ENCODE measurements around the gene TRAF3.

The TRAF3 gene

GRCh38 chr14:102785595-102785963, 8.3 kb downstream of the TRAF3 start:
- Histone ChIP-seq H3K9ac (ENCODE audit: low read length) (no peak overlapping the region), H3K4me1 (ENCODE audit: control insufficient read depth, low read depth, low read length) (no peaks in the 10 kb centered on the region), H3K36me3 (ENCODE audit: control insufficient read depth, low read depth, low read length) (no peaks in the 10 kb centered on the region), H3K27me3 (ENCODE audit: control insufficient read depth, insufficient read depth, low read length) (no peaks in the 10 kb centered on the region), H3K27ac (ENCODE audit: low read length) (no peak overlapping the region), H3K9me3 (ENCODE audit: control insufficient read depth, low read depth, low read length) (no peaks in the 10 kb centered on the region), H3K4me3 (ENCODE audit: low read length) (no peak overlapping the region)

GRCh38 chr14:102786768-102787167, 9.5 kb downstream of the TRAF3 start:
- no peaks in the 10 kb centered on the region for H3K9me3 ChIP-seq (ENCODE audit: control insufficient read depth, low read depth, low read length)
- no peak overlapping the region for H3K4me3 ChIP-seq (ENCODE audit: low read length)
- no peaks in the 10 kb centered on the region for H3K27me3 ChIP-seq (ENCODE audit: control insufficient read depth, insufficient read depth, low read length)
- no peak overlapping the region for H3K9ac ChIP-seq (ENCODE audit: low read length)
- no peaks in the 10 kb centered on the region for H3K36me3 ChIP-seq (ENCODE audit: control insufficient read depth, low read depth, low read length)
- no peaks in the 10 kb centered on the region for H3K4me1 ChIP-seq (ENCODE audit: control insufficient read depth, low read depth, low read length)
- no peak overlapping the region for H3K27ac ChIP-seq (ENCODE audit: low read length)

GRCh38 chr14:102789349-102789748, 12.1 kb downstream of the TRAF3 start:
- Histone ChIP-seq H3K4me1 (ENCODE audit: control insufficient read depth, low read depth, low read length) (no peaks in the 10 kb centered on the region), H3K9ac (ENCODE audit: low read length) (no peak overlapping the region), H3K36me3 (ENCODE audit: control insufficient read depth, low read depth, low read length) (no peaks in the 10 kb centered on the region), H3K4me3 (ENCODE audit: low read length) (no peak overlapping the region), H3K9me3 (ENCODE audit: control insufficient read depth, low read depth, low read length) (no peaks in the 10 kb centered on the region), H3K27me3 (ENCODE audit: control insufficient read depth, insufficient read depth, low read length) (no peaks in the 10 kb centered on the region), H3K27ac (ENCODE audit: low read length) (no peak overlapping the region)

GRCh38 chr14:102793531-102794328, 16.5 kb downstream of the TRAF3 start:
- no peaks in the 10 kb centered on the region for H3K27me3 ChIP-seq (ENCODE audit: control insufficient read depth, insufficient read depth, low read length)
- H3K9ac ChIP-seq (ENCODE audit: low read length): no peak overlapping the region
- H3K4me1 ChIP-seq (ENCODE audit: control insufficient read depth, low read depth, low read length): no peaks in the 10 kb centered on the region
- no peak overlapping the region for H3K27ac ChIP-seq (ENCODE audit: low read length)
- no peak overlapping the region for H3K4me3 ChIP-seq (ENCODE audit: low read length)
- no peaks in the 10 kb centered on the region for H3K36me3 ChIP-seq (ENCODE audit: control insufficient read depth, low read depth, low read length)
- no peaks in the 10 kb centered on the region for H3K9me3 ChIP-seq (ENCODE audit: control insufficient read depth, low read depth, low read length)

- Histone ChIP-seq H3K36me3 (ENCODE audit: control insufficient read depth, low read depth, low read length) (no peaks in the 10 kb centered on the region), H3K27me3 (ENCODE audit: control insufficient read depth, insufficient read depth, low read length) (no peaks in the 10 kb centered on the region), H3K9me3 (ENCODE audit: control insufficient read depth, low read depth, low read length) (no peaks in the 10 kb centered on the region), H3K4me3 (ENCODE audit: low read length) (no peak overlapping the region), H3K9ac (ENCODE audit: low read length) (no peak overlapping the region), H3K4me1 (ENCODE audit: control insufficient read depth, low read depth, low read length) (no peaks in the 10 kb centered on the region), H3K27ac (ENCODE audit: low read length) (no peak overlapping the region)
These were observed 18.0 kb downstream of the TRAF3 start for GRCh38 chr14:102795060-102795925.

- Histone ChIP-seq H3K4me3 (ENCODE audit: low read length) (no peak overlapping the region), H3K9ac (ENCODE audit: low read length) (no peak overlapping the region), H3K9me3 (ENCODE audit: control insufficient read depth, low read depth, low read length) (no peaks in the 10 kb centered on the region), H3K27ac (ENCODE audit: low read length) (no peak overlapping the region), H3K27me3 (ENCODE audit: control insufficient read depth, insufficient read depth, low read length) (no peaks in the 10 kb centered on the region), H3K36me3 (ENCODE audit: control insufficient read depth, low read depth, low read length) (no peaks in the 10 kb centered on the region), H3K4me1 (ENCODE audit: control insufficient read depth, low read depth, low read length) (no peaks in the 10 kb centered on the region)
These were observed 19.5 kb downstream of the TRAF3 start for GRCh38 chr14:102796661-102797190.

DNA sequence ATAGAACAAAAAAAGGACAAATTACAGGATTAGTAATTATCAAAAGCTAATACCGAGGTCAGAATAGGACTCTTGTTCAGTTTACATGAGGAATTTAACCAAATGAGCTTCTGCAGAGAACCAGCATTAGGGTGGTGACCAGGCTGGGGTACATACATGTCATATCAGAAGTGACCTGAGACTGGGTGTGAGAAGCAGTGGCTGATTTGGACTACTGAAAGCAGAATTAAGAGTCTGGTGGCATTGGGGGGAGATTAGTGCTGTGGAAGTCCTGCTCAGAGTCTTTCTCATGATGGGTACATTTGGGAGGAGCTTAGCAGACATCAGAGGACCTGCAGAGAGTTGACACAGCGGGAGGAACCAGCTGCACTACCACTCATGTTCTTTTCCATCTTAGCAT, 21.7 kb downstream of the TRAF3 start:
- Histone ChIP-seq H3K9me3 (ENCODE audit: control insufficient read depth, low read depth, low read length) (no peaks in the 10 kb centered on the region), H3K9ac (ENCODE audit: low read length) (no peak overlapping the region), H3K4me3 (ENCODE audit: low read length) (no peak overlapping the region), H3K27ac (ENCODE audit: low read length) (no peak overlapping the region), H3K36me3 (ENCODE audit: control insufficient read depth, low read depth, low read length) (no peaks in the 10 kb centered on the region), H3K27me3 (ENCODE audit: control insufficient read depth, insufficient read depth, low read length) (no peaks in the 10 kb centered on the region), H3K4me1 (ENCODE audit: control insufficient read depth, low read depth, low read length) (no peaks in the 10 kb centered on the region)

DNA sequence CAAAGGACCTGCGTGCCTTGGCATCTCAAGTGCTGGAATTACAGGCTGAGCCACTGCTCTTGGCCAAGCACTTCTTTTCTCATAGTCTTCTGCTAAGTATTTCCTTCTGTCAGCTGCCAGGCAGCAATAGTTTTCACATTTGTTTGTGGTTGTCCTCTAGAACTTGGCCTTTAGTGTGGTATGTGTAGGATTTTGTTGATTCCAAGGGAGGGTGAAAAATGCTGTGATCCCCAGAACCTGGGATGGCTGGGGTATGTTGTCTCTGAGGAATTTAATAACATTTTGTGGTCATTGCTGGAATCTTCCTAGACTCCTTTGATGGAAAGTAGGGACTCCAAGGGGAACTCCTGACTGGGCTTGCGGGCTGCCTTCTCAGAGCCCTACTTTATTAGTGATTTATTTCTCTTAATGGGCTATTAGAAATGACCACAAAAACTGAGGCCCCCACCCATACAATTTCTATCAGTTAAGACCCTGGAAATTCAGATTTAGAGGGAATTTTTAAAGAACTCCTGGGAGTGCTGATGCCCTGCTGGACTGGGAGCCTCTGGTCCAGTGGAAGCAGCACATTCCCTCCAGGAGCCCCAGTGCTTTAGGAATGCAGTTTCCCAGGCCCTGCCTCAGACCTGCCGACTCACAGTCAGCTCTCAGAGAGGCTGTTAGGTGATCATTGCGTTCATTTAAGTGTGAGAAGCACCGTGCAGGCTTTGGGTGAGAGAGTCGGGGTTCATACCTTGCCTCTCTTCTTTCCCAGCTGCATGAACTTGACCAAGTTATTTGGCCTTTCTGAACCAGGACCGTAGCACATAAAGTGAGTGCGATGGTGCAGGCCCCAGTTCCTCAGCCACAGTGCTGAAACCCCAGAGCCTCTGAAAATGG, 22.7 kb downstream of the TRAF3 start:
- no peak overlapping the region for H3K9ac ChIP-seq (ENCODE audit: low read length)
- no peaks in the 10 kb centered on the region for H3K27me3 ChIP-seq (ENCODE audit: control insufficient read depth, insufficient read depth, low read length)
- H3K36me3 ChIP-seq (ENCODE audit: control insufficient read depth, low read depth, low read length): no peaks in the 10 kb centered on the region
- H3K27ac ChIP-seq (ENCODE audit: low read length): no peak overlapping the region
- no peak overlapping the region for H3K4me3 ChIP-seq (ENCODE audit: low read length)
- H3K4me1 ChIP-seq (ENCODE audit: control insufficient read depth, low read depth, low read length): no peaks in the 10 kb centered on the region
- no peaks in the 10 kb centered on the region for H3K9me3 ChIP-seq (ENCODE audit: control insufficient read depth, low read depth, low read length)

DNA sequence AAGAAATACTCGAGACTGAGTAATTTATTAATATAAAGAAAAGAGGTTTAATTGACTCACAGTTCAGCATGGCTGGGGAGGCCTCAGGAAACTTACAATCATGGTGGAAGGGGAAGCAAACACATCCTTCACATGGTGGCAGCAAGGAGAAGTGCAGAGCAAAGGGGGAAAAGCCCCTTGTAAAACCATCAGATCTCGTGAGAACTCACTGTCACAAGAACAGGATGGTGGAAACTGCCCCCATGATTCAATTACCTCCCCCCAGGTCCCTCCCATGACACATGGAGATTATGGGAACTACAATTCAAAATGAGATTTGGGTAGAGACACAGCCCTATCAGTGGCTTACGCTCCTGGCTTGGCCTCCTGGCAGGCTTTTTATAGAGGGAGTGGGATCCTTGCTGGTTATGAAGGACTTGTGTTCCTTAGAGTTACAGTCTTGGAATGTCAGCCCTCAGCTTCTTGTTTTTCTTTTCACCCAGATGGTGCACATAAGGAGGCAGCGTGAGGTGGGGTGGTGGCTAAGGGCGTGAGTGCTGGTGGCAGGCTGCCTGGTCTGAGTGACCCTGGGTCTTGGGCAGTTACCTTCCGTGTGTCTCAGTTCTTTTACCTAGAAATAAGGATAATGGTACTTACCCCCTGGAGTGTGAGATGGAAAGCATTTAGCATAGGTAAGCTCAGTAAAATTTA, 25.7 kb downstream of the TRAF3 start:
- H3K36me3 ChIP-seq (ENCODE audit: control insufficient read depth, low read depth, low read length): no peaks in the 10 kb centered on the region
- no peaks in the 10 kb centered on the region for H3K27me3 ChIP-seq (ENCODE audit: control insufficient read depth, insufficient read depth, low read length)
- no peaks in the 10 kb centered on the region for H3K9me3 ChIP-seq (ENCODE audit: control insufficient read depth, low read depth, low read length)
- H3K9ac ChIP-seq (ENCODE audit: low read length): no peak overlapping the region
- no peak overlapping the region for H3K4me3 ChIP-seq (ENCODE audit: low read length)
- peaks cover 15% of the 10 kb centered on the region for H3K4me1 ChIP-seq (ENCODE audit: control insufficient read depth, low read depth, low read length)
- no peak overlapping the region for H3K27ac ChIP-seq (ENCODE audit: low read length)

DNA sequence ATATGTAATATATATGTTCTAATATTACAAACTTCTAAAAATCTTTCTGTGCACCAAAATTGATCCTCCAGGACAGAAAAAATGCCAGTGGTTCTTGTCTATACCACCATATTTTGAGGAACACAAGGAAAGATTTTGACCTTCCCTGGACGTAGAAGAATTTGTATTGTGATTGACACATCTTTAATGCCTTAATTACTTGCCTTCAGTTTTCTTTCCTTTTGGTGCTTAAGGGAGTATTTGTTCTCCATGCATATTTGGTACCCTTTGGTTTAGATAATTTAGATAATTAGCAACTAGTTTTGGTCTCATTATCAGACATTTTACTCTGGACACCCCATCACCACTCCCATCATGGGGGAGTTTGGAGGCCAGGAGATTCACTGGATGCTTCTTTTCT, 27.6 kb downstream of the TRAF3 start:
- Histone ChIP-seq H3K27ac (ENCODE audit: low read length) (no peak overlapping the region), H3K9ac (ENCODE audit: low read length) (no peak overlapping the region), H3K4me1 (ENCODE audit: control insufficient read depth, low read depth, low read length) (peaks cover 15% of the 10 kb centered on the region), H3K4me3 (ENCODE audit: low read length) (no peak overlapping the region), H3K36me3 (ENCODE audit: control insufficient read depth, low read depth, low read length) (no peaks in the 10 kb centered on the region), H3K27me3 (ENCODE audit: control insufficient read depth, insufficient read depth, low read length) (no peaks in the 10 kb centered on the region), H3K9me3 (ENCODE audit: control insufficient read depth, low read depth, low read length) (no peaks in the 10 kb centered on the region)

Data from iPS-18a (cell line).